ENCODE data around the gene ZDHHC4. TPM values are rescaled to one million over a fixed set of nuclear protein-coding genes. Genes with fewer than 3 reads are reported as not detected.
"Not testable (repeated sequence)": the region's sequence is repeated elsewhere in the genome, so short reads cannot be mapped to it uniquely, and the experiment has no call there.

ZDHHC4 gene
- polyA plus RNA-seq, 4 donors = 78.7 to 98.4 (median 89.2) TPM

GRCh38 chr7:6558837-6559236 lies 18.4 kb upstream of the ZDHHC4 start:
- DNase-seq (ENCODE audit: low read depth in 4 of 4, low spot score in 3 of 4) = no peak

DNA sequence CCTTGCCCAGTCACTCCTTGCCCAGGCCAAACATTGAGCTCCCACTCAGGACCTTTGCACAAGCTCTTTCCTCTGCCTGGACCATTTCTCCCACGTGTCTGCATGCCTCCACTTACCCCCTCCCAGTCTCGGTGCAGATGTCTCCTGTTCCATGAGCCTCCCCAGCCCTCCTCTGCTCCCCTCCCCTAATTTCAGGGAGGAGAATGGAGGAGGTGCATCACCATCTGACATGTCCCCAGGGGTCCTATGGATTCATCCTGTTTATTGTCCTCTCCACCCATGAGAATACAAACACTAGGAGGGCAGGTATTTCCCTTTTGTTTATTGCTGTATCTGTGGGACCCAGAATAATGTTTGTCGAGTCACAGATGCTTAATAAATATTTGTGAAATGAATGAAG lies 17.4 kb upstream of the ZDHHC4 start:
- no peak for DNase-seq (ENCODE audit: low read depth in 4 of 4, low spot score in 3 of 4)

GRCh38 chr7:6562106-6562505 lies 15.1 kb upstream of the ZDHHC4 start:
- no peak for DNase-seq (ENCODE audit: low read depth in 4 of 4, low spot score in 3 of 4)

DNA sequence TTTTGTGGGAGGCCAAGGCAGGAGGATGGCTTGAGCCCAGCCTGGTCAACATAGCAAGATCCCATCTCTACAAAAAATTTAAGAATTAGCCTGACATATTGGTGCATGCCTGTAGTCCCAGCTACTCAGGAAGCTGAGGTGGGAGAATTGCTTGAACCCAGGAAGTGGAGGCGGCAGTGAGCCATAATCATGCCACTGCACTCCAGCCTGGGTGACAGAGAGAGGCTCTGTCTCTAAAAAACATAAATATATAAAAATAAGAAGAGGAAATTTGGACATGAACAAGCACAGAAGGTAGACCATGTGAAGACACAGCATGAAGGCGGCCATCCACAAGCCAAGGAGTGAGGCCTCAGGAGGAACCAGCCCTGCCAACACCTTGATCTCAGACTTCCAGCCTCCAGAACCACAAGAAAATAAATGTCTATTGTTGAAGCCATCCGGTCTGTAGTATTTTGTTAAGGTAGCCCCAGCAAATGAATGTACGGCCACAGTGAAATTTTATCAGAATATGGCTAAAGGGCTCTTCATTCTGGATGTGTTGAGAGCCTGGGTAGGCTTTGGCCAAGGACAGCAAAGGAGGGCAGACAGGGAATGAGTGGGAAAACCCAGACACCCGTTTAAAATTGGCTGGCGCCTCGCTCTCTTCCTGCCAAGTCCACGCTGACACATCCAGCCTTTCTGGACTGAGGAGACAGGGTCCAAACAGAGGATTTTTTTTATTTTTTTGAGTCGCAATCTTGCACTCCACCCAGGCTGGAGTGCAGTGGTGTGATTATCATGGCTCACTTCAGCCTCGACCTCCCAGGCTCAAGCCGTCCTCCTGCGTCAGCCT lies 13.1 kb upstream of the ZDHHC4 start:
- no peak for DNase-seq (ENCODE audit: low read depth in 4 of 4, low spot score in 3 of 4)

DNA sequence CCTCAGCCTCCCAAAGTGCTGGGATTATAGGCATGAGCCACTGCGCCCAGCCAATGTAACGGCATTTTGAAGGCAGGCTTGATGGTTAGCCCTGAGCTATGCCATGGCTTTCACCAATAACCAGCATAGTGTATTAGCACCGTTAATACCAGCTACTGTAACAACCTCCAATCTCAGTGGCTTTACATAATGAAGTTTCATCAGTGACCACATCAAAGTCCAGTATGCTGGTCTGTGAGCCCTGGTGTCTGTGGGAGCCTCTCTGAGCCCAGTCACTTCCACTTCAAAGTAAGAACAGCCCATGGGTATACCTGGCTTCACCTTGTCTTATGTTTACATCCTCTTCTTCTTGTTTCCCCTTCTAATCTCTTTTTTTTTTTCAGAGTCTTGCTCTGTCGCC lies 11.6 kb upstream of the ZDHHC4 start:
- no peak for DNase-seq (ENCODE audit: low read depth in 4 of 4, low spot score in 3 of 4)

GRCh38 chr7:6567886-6568285 lies 9.4 kb upstream of the ZDHHC4 start:
- DNase-seq (ENCODE audit: low read depth in 4 of 4, low spot score in 3 of 4) = no peak

GRCh38 chr7:6571160-6571779 lies 6.0 kb upstream of the ZDHHC4 start:
- DNase-seq (ENCODE audit: low read depth in 4 of 4, low spot score in 3 of 4) = no peak

GRCh38 chr7:6575281-6576023 lies 1.8 kb upstream of the ZDHHC4 start:
- DNase-seq (ENCODE audit: low read depth in 4 of 4, low spot score in 3 of 4) = no peak

DNA sequence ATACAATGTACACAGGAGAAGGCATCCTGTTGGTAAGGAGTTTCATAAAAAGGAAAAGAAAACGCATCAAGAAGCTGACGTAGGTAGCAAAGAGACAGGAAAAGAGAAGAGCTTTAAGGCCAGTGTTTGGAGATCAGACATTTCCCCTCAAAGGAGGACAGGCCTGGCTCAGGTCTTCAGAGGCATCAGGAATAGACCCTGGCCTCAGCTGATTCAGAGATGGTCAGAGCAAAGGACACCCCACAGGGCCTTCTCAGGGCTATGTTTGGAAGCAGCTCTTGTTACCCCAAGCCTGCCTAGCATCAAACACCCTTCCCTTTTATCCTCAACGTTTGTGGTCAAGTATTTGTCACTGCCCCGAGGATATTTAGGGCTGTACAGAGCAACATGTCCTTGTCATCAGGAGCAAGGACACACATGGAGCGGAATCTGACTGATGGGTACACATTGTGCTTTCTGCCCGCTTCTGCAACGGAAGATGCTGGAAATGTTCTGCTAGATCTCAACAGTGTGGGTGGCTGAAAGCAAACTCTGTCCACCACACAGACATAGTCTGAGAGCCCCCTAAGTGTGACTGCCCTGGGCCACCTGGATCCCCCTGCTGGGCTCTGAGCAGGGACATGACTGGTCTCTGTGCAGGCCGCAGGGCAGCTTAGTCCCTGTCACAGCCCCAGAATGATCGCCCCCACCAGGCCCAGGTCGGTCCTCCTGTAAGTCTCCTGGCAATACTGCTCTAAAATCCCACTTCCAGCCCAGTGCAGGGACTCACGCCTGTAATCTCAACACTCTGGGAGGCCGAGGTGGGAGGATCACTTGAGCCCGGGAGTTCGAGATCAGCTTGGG lies 1.0 kb upstream of the ZDHHC4 start:
- DNase-seq (ENCODE audit: low read depth in 4 of 4, low spot score in 3 of 4) = no peak

GRCh38 chr7:6576867-6577368 lies 336 bp upstream of the ZDHHC4 start:
- DNase-seq (ENCODE audit: low read depth in 4 of 4, low spot score in 3 of 4) = not testable (repeated sequence)

DNA sequence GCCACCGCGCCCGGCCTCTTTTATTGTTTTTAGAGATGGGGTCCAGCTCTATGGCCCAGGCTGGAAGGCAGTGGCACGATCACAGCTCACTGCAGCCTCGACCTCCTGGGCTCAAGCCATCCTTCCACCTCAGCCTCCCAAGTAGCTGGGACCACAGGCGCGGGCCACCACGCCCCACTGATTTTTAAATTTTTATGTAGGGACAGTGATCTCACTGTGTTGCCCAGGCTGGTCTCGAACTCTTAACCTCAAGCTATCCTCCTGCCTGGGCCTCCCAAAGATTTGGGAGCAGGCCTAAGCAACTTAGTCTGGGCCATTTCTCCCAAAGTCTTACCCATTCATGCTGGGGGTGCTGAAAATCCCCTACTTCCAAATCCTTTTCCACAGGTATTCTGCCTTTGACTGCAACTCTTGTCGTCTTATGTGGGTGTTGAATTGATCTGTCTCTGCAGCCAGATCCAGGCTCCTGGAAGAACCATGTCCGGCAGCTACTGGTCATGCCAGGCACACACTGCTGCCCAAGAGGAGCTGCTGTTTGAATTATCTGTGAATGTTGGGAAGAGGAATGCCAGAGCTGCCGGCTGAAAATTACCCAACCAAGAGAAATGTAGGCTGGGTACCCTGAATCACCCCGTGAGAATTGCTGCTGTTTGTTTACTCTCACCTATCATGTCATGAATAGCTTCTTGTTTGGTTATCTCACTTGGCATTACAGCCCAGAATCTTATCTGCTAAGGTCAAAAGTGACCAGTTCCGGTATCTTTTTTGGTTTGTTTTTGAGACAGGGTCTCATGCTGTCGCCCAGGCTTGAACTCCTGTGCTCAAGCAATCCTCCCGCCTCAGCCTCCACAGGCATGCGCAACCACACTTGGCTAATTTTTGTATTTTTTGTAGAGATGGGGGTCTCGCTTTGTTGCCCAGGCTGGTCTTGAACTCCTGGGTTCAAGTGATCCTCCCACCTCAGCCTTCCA lies 1.1 kb downstream of the ZDHHC4 start:
- no peak for DNase-seq (ENCODE audit: low read depth in 4 of 4, low spot score in 3 of 4)

DNA sequence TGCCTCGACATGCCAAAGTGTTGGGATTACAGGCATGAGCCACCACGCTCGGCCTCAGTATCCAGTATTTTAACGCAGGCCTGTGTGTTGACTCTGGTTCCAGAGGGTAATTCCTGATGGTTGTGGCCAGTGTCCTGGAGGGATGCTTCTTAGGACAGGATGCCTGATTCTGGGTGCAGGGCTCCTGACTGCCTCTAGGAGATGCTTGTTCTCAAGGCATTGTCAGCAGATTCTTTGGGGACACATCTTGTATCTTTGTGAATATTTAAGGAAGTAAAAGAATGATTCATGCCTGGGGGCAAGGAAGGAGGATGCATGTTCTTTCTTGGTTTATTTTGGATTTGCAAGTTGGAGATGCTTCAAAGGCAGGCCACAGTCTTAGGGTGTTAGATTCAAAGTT lies 2.2 kb downstream of the ZDHHC4 start:
- DNase-seq (ENCODE audit: low read depth in 4 of 4, low spot score in 3 of 4) = no peak

DNA sequence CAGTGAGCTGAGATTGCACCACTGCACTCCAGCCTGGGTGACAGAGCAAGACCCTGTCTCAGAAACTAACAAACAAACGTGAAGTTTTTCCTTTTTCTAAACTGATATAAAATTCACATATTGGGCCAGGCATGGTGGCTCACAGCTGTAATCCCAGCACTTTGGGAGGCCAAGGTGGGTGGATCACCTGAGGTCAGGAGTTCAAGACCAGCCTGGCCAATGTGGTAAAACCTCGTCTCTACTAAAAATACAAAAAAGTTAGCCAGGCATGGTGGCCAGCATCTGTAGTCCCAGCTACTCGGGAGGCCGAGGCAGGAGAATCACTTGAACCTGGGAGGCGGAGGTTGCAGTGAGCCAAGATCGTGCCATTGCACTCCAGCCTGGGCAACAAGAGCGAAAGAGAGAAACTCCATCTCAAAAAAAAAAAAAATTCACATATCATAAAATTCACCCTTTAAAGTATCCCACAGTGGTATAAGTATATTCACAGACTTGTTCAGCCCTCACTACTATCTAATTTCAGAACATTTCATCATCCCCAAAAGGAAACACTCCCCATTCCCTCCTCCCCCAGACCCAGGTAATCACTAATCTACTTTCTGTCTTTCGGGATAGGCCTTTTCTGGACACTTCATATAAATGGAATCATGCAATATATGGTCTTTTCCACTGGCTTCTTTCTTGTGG lies 8.6 kb downstream of the ZDHHC4 start:
- DNase-seq (ENCODE audit: low read depth in 4 of 4, low spot score in 3 of 4) = not testable (repeated sequence)

GRCh38 chr7:6588566-6588965 lies 11.3 kb downstream of the ZDHHC4 start:
- no peak for DNase-seq (ENCODE audit: low read depth in 4 of 4, low spot score in 3 of 4)

DNA sequence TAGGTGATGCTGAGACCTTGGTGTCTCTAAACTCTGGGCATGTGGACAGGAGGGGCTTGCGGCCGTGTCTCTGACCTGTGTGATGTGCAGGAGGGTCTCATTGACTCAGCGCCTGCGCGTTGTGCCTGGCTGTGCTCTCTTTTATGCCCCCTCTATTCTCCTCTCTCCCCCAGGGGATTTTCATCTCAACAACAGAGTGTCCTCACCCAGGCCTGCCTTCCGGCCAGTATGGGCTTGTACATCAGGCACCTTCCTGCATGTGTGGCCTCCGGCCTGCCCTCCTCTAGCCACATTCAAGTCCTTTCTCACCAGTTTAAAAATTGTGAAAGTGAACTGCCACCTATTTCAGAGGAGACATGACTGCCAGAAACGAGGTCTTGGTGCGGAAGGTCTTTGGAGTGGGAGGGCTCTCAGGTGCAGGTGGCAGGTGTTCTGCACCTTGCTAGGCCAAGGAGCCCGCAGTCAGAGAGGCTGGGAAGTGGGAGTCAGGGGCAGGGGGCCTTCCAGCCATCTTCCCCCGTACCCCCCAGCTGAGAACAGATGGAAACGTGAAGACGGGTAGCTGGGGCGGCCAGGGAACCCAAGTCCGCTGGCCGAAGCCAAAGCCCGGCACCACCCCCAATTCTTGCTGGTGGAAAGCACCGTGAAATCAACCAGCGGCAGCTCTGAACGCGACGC lies 12.0 kb downstream of the ZDHHC4 start:
- DNase-seq (ENCODE audit: low read depth in 4 of 4, low spot score in 3 of 4) = no peak

- peak; percentile 74 to 80 (median 76) for DNase-seq (ENCODE audit: low read depth in 4 of 4, low spot score in 3 of 4)
Measured at GRCh38 chr7:6589829-6590644, 12.8 kb downstream of the ZDHHC4 start, which contains the start of gene INTS15. Gene INTS15, plus strand, starts transcription at chr7:6590021. Its CDS starts 263 bp downstream, at chr7:6590284.

DNA sequence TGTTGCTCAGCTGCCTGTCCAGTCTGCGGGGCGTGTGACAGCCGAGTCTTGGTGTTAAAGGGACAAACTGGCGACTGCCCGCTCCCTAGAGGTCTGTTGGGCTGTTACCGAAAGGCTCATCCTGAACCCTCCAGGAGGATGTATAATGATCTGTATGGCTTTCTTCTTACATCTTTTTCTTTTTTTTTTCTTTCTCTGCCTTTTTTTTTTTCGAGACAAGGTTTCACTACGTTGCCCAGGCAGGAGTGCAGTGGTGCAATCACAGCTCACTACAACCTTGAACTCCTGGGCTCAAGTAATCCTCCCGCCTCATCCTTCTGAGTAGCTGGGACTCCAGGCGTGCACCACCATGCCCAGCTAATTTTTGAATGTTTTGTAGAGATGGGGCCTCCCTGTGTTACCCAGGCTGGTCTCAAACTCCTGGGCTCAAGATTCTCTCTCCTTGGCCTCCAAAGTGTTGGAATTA lies 13.4 kb downstream of the ZDHHC4 start:
- DNase-seq (ENCODE audit: low read depth in 4 of 4, low spot score in 3 of 4) = no peak
